Thymus (tissue), 14 donors: ENCODE data around the gene STAP1. TPM values are rescaled to one million over a fixed set of nuclear protein-coding genes. Genes with fewer than 3 reads are reported as not detected.
"Not testable (repeated sequence)": the region's sequence is repeated elsewhere in the genome, so short reads cannot be mapped to it uniquely, and the experiment has no call there.

Experiments used
- DNase-seq, 9 donors: peaks; one replicate each; pipeline ENCODE4 v3.0.0-alpha.2; 2013; ENCODE audit warnings: low spot score in 9 of 9, low read depth in 6 of 9, missing footprints in 1 of 9
- H3K27ac ChIP-seq, 2 donors: one replicate each; pipeline ENCODE4 v1.5.1; 2013; ENCODE audit warnings: control low read depth in 1 of 2, low read depth in 1 of 2, low read length in 1 of 2, mild to moderate bottlenecking in 1 of 2, moderate library complexity in 1 of 2
- H3K27me3 ChIP-seq, 2 donors: one replicate each; pipeline ENCODE4 v1.5.1; 2013; ENCODE audit warnings: low read length in 1 of 2; ENCODE audit not compliant: control insufficient read depth in 2 of 2, insufficient read depth in 1 of 2
- H3K36me3 ChIP-seq, 2 donors: one replicate each; pipeline ENCODE4 v1.5.1; 2013; ENCODE audit warnings: low read length in 1 of 2, mild to moderate bottlenecking in 1 of 2, moderate library complexity in 1 of 2; ENCODE audit not compliant: control insufficient read depth in 2 of 2, insufficient read depth in 2 of 2
- H3K4me1 ChIP-seq, 2 donors: one replicate each; pipeline ENCODE4 v1.5.1; 2013; ENCODE audit warnings: low read length in 2 of 2; ENCODE audit not compliant: control insufficient read depth in 2 of 2, insufficient read depth in 2 of 2
- H3K4me3 ChIP-seq, 2 donors: one replicate each; pipeline ENCODE4 v1.5.1; 2013; ENCODE audit warnings: low read length in 2 of 2, control low read depth in 1 of 2, mild to moderate bottlenecking in 1 of 2
- H3K9me3 ChIP-seq, 2 donors: one replicate each; pipeline ENCODE4 v1.5.1; 2013; ENCODE audit warnings: low read length in 1 of 2, mild to moderate bottlenecking in 1 of 2; ENCODE audit not compliant: control insufficient read depth in 2 of 2, insufficient read depth in 1 of 2
- WGBS: extraction: QIAGEN DNeasy Blood & Tissue Kit; methylation state at CpG from one replicate; pipeline ENCODE4 v1.1.7; 2013; 5-methylcytosine and 5-hydroxymethylcytosine counted together
- long read RNA-seq, 10 donors: transcript quantifications; one replicate each; lab custom pipeline, GENCODE V29; 2026
- polyA plus RNA-seq: library from polyadenylated mRNA; stranded (reverse); fragments of 200-250 nt; gene quantifications from one replicate; pipeline ENCODE4 v1.2.3, GENCODE V29; 2013
- total RNA-seq: library from RNA; stranded (reverse); fragments of 120-200 nt; gene quantifications from one replicate; pipeline ENCODE4 v1.2.4, GENCODE V29; 2013
- donor health status: healthy.

The STAP1 gene, protein sequence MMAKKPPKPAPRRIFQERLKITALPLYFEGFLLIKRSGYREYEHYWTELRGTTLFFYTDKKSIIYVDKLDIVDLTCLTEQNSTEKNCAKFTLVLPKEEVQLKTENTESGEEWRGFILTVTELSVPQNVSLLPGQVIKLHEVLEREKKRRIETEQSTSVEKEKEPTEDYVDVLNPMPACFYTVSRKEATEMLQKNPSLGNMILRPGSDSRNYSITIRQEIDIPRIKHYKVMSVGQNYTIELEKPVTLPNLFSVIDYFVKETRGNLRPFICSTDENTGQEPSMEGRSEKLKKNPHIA
- total RNA-seq (17.3 TPM), polyA plus RNA-seq (11.1 TPM)
- long read RNA-seq, donor 1, partial matches to known transcripts, result 0 of 1 reads
- long read RNA-seq, donor 1, other reads (novel, unspliced or antisense), result 0 of 1 reads
- long read RNA-seq, donor 2, result 0 reads
- long read RNA-seq, donor 3, partial matches to known transcripts, result 0 of 4 reads
- long read RNA-seq, donor 3, other reads (novel, unspliced or antisense), result 0 of 4 reads
- long read RNA-seq, donor 4, partial matches to known transcripts, result 0 of 2 reads
- long read RNA-seq, donor 4, other reads (novel, unspliced or antisense), result 0 of 2 reads
- long read RNA-seq, donor 5, partial matches to known transcripts, result 0 of 1 reads
- long read RNA-seq, donor 5, other reads (novel, unspliced or antisense), result 0 of 1 reads
- long read RNA-seq, donor 6, partial matches to known transcripts, result 0 of 3 reads
- long read RNA-seq, donor 6, other reads (novel, unspliced or antisense), result 0 of 3 reads
- long read RNA-seq, donor 7, transcript STAP1-201 (9 exons, 1,511 nt), result major isoform, 5 of 5 reads
- long read RNA-seq, donor 7, partial matches to known transcripts, result 0 of 5 reads
- long read RNA-seq, donor 7, other reads (novel, unspliced or antisense), result 0 of 5 reads
- long read RNA-seq, donor 8, partial matches to known transcripts, result 0 of 2 reads
- long read RNA-seq, donor 8, other reads (novel, unspliced or antisense), result 0 of 2 reads
- long read RNA-seq, donor 9, partial matches to known transcripts, result 0 of 3 reads
- long read RNA-seq, donor 9, other reads (novel, unspliced or antisense), result 0 of 3 reads
- long read RNA-seq, donor 10, partial matches to known transcripts, result 0 of 1 reads
- long read RNA-seq, donor 10, other reads (novel, unspliced or antisense), result 0 of 1 reads

DNA sequence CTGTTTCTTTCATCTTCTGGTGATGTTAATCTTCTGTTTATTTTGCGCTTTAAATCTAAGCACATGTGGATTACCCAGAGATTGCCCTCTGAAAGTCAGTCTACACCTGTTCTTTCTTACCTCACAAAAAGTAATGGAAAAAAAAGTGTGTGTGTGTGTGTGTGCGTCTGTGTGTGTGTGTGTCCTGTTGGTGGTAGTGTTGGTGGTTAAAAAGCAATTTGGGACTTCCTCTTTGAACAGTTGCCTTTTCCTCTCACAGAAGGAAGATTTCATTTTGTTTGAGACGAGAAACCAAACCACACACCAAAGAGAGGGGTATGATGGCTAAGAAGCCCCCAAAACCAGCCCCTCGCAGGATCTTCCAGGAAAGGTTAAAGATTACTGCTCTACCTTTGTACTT, at the start of gene STAP1:
STAP1 (plus strand) TSS at position 235 of the 400 bp plus-strand sequence; CDS start at position 318, 83 bp downstream.
- Histone ChIP-seq H3K4me3 (peak within 1 kb of the TSS; percentile 33 to 41), H3K27ac (peak within 1 kb of the TSS; percentile 64 to 78), H3K27me3 (no peaks in the 10 kb centered on the region), H3K36me3 (no peaks in the 10 kb centered on the region), H3K4me1 (peaks cover 7 to 13% of the 10 kb centered on the region in 2 donors), H3K9me3 (no peaks in the 10 kb centered on the region)
- 5% methylated on average over 4 of the region's 4 CpGs for WGBS
- peak in 8 of 9 donors; percentile 45 to 88 (median 69) for DNase-seq

DNA sequence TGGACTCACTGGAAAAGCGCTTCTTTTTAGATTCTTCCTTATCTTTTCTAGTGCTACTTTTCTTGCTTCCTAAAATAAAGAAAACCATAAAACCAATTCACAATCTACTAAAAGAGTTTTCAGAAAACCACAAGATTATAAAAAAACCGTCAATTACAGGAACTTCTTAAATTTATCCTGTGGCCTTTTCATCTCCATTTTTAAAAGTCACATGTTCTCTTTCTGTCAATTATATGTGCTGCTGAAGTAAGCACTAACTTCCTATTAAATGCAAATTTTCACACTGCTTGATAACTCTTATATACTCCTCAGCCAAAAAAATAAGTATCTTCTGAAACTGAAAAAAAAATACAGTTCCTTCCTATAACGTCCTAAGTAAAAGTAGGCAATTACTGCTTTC, 46.0 kb upstream of the STAP1 start:
- DNase-seq, result no peak
- Histone ChIP-seq H3K4me3 (no peak overlapping the region), H3K4me1 (no peaks in the 10 kb centered on the region), H3K36me3 (peaks cover 22 to 61% of the 10 kb centered on the region in 2 donors), H3K27ac (no peak overlapping the region), H3K27me3 (no peaks in the 10 kb centered on the region), H3K9me3 (no peaks in the 10 kb centered on the region)
- 42% methylated on average over 3 of the region's 3 CpGs for WGBS

DNA sequence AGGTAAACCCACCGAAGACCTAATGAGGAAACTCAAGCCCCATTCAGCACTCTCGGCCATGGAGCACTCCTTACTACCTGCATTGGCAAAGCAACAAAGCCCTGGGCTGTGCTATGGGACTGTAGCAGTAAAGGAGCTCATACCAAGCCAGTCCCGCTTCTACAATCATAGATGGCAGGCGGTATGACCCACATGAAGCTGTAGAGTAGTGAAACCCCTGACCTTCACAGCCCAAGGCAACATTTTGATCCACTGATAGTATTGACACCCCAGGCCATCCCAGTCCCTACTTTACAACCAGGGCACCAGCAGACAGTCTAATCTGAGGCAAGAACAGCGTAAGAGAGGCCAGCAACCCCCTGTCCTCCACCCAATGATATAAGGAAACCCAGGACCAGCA, 38.4 kb upstream of the STAP1 start:
- H3K9me3 ChIP-seq, result no peaks in the 10 kb centered on the region
- H3K27me3 ChIP-seq, result no peaks in the 10 kb centered on the region
- peaks cover 9 to 41% of the 10 kb centered on the region in 2 donors for H3K36me3 ChIP-seq
- H3K4me1 ChIP-seq, result no peaks in the 10 kb centered on the region
- WGBS, result 98% methylated on average over 5 of the region's 5 CpGs
- H3K27ac ChIP-seq, result no peak overlapping the region
- DNase-seq, result no peak
- H3K4me3 ChIP-seq, result no peak overlapping the region

GRCh38 chr4:67521506-67521905, 37.0 kb upstream of the STAP1 start:
- H3K27ac ChIP-seq, result no peak overlapping the region
- WGBS, result 98% methylated on average over 1 of the region's 1 CpG
- DNase-seq, result no peak
- peaks cover 13 to 37% of the 10 kb centered on the region in 2 donors for H3K36me3 ChIP-seq
- no peaks in the 10 kb centered on the region for H3K27me3 ChIP-seq
- no peak overlapping the region for H3K4me3 ChIP-seq
- no peaks in the 10 kb centered on the region for H3K9me3 ChIP-seq
- H3K4me1 ChIP-seq, result no peaks in the 10 kb centered on the region

DNA sequence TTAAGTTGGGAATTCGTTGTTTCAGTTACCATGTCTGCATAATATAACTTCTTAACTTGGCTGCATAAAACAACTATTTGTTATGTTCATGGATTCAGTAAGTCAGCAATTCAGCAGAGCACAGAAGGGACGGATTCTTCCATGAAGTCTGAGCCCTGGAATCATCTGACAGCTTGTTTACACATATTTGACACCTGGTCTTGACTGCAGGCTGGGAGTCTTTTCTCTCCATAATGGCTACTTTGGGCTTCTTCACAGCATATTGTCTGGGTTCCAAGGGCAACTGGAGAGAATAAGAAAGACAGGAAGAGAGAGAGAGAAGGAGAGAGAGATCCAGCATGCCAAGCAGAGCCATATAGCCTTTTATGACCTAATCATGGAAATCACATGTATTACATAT, 36.3 kb upstream of the STAP1 start:
- peaks cover 12 to 34% of the 10 kb centered on the region in 2 donors for H3K36me3 ChIP-seq
- H3K9me3 ChIP-seq, result no peaks in the 10 kb centered on the region
- no peak for DNase-seq
- no peak overlapping the region for H3K4me3 ChIP-seq
- WGBS, result 96% methylated on average over 2 of the region's 2 CpGs
- H3K4me1 ChIP-seq, result no peaks in the 10 kb centered on the region
- no peaks in the 10 kb centered on the region for H3K27me3 ChIP-seq
- no peak overlapping the region for H3K27ac ChIP-seq

- H3K4me3 ChIP-seq, result no peak overlapping the region
- no peaks in the 10 kb centered on the region for H3K9me3 ChIP-seq
- peaks cover 7 to 28% of the 10 kb centered on the region in 2 donors for H3K36me3 ChIP-seq
- no peaks in the 10 kb centered on the region for H3K4me1 ChIP-seq
- WGBS, result 97% methylated on average over 10 of the region's 10 CpGs
- peak in 1 of 9 donors; percentile 13 for DNase-seq
- no peak overlapping the region for H3K27ac ChIP-seq
- no peaks in the 10 kb centered on the region for H3K27me3 ChIP-seq
Observed at GRCh38 chr4:67522851-67523671, 35.5 kb upstream of the STAP1 start.

DNA sequence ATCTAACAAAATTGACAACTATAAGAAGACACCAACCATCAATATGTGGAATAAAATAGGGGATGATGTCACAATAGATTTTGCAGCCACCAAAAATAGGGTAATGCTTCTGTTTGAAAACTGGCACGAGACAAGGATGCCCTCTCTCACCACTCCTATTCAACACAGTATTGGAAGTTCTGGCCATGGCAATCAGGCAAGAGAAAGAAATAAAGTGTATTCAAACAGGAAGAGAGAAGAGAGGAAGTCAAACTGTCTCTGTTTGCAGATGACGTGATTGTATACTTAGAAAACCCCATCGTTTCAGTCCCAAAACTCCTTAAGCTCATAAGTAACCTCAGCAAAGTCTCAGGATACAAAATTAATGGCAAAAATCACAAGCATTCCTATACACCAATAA, 34.4 kb upstream of the STAP1 start:
- 82% methylated on average over 3 of the region's 3 CpGs for WGBS
- not testable (repeated sequence) for H3K4me1 ChIP-seq, H3K27ac ChIP-seq, DNase-seq, H3K27me3 ChIP-seq, H3K4me3 ChIP-seq, H3K9me3 ChIP-seq
- H3K36me3 ChIP-seq, result peaks cover 7 to 31% of the 10 kb centered on the region in 2 donors

- Histone ChIP-seq H3K4me3 (no peak overlapping the region), H3K4me1 (peaks cover 0 to 3% of the 10 kb centered on the region in 2 donors), H3K9me3 (peaks cover 3 to 5% of the 10 kb centered on the region in 2 donors), H3K36me3 (peaks cover 16 to 58% of the 10 kb centered on the region in 2 donors), H3K27me3 (no peaks in the 10 kb centered on the region), H3K27ac (no peak overlapping the region)
- WGBS, result 57% methylated on average over 4 of the region's 4 CpGs
- DNase-seq, result peak in 1 of 9 donors; percentile 19
Observed at GRCh38 chr4:67531379-67531962, 27.1 kb upstream of the STAP1 start.
